VCaP (cell line): ENCODE results near the gene ZNF580.

ENCODE experiments used
- H3K27ac ChIP-seq: fragments of 450-650 bp; 2 replicates; pipeline ENCODE4 v1.5.1; 2017
- CTCF ChIP-seq: fragments of 450-650 bp; conservative IDR thresholded peaks from 2 replicates; pipeline ENCODE4 v1.5.1; 2017; ENCODE audit warnings: mild to moderate bottlenecking, moderate library complexity

The ZNF580 gene

GRCh38 chr19:55686311-55687050, 45.7 kb downstream of the ZNF580 start:
- no peak for TF ChIP-seq CTCF
- H3K27ac ChIP-seq: peak overlapping the region; percentile 92; the same call in 1 of the 2 replicates

GRCh38 chr19:55687281-55688201, 46.7 kb downstream of the ZNF580 start:
- peak overlapping the region; percentile 19; the same call in 1 of the 2 replicates for H3K27ac ChIP-seq
- TF ChIP-seq CTCF: no peak

DNA sequence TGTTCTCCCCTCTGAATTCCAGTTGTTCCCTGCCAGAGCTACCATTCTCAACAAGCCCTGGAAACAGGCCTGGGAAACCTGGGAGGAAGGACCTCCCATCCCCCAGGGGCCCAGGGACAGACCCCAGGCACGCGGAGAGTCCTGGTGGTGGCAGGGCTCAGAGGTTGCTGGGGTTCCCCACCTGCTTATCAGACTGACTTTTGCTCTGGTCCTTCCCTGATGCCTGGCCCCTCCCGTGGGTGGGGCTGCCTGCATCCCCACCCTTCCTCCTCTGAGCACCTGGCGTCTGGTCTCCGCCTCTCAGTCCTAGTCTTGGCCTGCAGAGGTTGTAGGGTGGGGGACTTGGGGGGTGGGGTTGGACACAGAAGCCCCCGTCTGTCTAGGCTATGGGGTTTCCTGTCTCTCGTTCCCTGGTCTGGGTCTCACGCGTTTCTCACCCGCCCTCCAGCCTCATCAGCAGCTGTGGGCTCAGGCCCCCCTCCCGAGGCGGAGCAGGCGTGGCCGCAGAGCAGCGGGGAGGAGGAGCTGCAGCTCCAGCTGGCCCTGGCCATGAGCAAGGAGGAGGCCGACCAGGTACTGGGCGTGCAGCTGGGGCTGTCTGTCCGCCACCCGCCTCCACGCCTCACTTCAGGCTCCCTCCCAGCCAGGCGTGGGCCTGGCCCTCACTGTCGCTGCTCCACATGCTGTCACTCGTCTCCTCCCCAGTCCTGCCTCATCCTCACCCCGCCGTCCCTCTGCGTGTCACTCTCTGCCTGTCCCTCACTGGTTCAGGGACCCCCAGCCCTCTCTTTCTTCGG, 47.8 kb downstream of the ZNF580 start:
- H3K27ac ChIP-seq: no peak overlapping the region; the same call in 1 of the 2 replicates
- no peak for TF ChIP-seq CTCF

DNA sequence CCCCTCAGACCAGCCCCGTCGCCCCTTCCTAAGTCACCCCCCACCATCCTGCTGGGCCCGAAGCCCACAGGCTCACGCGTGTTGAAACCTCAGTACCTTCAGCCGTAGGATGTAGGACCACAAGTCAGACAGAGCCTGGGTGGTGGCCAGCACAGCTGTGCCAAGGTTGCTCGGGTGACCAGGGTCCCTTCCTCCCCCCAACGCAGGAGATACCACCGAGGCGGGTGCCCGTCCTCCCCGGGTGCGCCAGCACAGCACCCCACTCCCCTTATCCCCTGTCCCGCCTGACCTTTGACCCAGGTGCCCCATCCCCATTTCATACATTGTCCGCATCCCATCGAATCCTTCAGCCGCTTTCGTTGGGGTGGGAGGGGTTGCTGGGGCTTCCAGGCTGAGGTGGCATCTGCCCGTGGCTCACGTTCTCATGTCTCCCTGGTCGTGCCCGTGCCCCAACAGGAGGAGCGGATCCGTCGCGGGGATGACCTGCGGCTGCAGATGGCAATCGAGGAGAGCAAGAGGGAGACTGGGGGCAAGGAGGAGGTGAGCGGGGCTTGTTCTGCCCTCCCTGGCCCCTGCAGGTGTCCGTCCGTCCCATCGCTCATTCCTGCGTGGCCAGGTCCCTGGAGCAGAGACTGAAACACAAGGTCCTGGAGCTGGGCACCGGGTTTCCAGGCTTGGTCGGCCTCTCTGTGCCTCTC, 48.8 kb downstream of the ZNF580 start:
- no peak overlapping the region for H3K27ac ChIP-seq
- no peak for TF ChIP-seq CTCF

GRCh38 chr19:55690109-55690768, 49.4 kb downstream of the ZNF580 start:
- H3K27ac ChIP-seq: no peak overlapping the region
- TF ChIP-seq CTCF: no peak

DNA sequence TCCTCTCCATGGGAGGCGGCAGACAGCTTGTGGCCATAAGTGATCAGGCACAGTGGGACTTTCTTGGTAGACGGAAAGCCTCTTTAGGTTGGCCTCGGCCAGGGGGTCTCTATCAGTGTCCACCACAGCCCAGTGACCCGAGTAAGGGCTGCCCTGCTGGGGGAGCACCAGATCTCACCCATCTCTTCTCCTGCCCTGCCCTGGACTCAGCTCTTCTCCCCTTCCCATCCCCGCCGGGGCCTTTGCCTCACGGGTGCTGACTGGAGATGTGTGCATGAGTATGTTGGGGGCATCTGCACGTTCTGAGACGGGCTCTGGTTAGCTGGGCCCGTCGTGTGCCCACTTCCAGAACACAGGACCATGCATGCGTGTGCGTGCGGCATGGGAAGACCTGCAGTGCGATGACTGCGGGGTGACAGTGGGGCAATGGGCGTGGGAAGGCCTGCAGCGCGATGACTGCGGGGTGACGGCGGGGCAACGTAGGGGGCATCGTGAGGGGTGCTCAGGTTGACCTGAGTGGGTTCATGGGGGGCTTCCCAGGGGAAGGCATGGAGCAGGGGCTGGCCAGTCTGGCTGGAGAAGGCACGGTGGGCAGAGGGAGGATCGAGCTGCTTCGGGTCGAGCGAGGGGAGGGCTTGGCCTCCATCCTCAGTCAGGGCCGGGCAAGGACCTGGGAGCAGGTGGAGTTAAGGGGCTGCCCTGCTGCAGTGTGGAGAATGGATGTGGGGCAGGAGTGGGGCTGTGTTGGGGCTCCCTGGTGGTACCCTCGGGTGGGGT, 50.2 kb downstream of the ZNF580 start:
- no peak overlapping the region for H3K27ac ChIP-seq
- no peak for TF ChIP-seq CTCF
